Neural progenitor cell (in vitro differentiated cells): ENCODE data around the gene N4BP3.

Experiments used
- EZH2 ChIP-seq: fragments of 200-600 bp; sonication (generic); IDR thresholded peaks from 2 replicates; pipeline ENCODE4 v1.6.1; 2017; ENCODE audit warnings: antibody characterized with exemption, mild to moderate bottlenecking, moderate library complexity
- TF ChIP-seq, protein P1 (sequence below): fragments of 200-600 bp; sonication (generic); IDR thresholded peaks from 2 replicates; pipeline ENCODE4 v1.5.1; 2017; ENCODE audit warnings: antibody characterized with exemption, mild to moderate bottlenecking

GRCh38 chr5:178137991-178138390, 24.7 kb downstream of the N4BP3 start:
- TF ChIP-seq, protein P1, sequence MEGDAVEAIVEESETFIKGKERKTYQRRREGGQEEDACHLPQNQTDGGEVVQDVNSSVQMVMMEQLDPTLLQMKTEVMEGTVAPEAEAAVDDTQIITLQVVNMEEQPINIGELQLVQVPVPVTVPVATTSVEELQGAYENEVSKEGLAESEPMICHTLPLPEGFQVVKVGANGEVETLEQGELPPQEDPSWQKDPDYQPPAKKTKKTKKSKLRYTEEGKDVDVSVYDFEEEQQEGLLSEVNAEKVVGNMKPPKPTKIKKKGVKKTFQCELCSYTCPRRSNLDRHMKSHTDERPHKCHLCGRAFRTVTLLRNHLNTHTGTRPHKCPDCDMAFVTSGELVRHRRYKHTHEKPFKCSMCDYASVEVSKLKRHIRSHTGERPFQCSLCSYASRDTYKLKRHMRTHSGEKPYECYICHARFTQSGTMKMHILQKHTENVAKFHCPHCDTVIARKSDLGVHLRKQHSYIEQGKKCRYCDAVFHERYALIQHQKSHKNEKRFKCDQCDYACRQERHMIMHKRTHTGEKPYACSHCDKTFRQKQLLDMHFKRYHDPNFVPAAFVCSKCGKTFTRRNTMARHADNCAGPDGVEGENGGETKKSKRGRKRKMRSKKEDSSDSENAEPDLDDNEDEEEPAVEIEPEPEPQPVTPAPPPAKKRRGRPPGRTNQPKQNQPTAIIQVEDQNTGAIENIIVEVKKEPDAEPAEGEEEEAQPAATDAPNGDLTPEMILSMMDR: no peak
- TF ChIP-seq EZH2: no peak
